GM18868 (cell line): ENCODE data around the gene MED7.

ENCODE experiments used
- ATAC-seq: cut with Tn5 transposase; IDR thresholded peaks from one replicate; pipeline ENCODE4 v1.9.1; 2021; ENCODE audit warnings: mild to moderate bottlenecking, moderate library complexity; ENCODE audit not compliant: unreplicated experiment

MED7 gene

GRCh38 chr5:157164521-157164920 lies 21.9 kb upstream of the MED7 start:
- ATAC-seq, result peak; percentile 61

- ATAC-seq, result no peak
Observed at GRCh38 chr5:157162919-157163510, 20.4 kb upstream of the MED7 start.

GRCh38 chr5:157161996-157162395 lies 19.3 kb upstream of the MED7 start:
- no peak for ATAC-seq

GRCh38 chr5:157160001-157160400 lies 17.3 kb upstream of the MED7 start:
- no peak for ATAC-seq

- no peak for ATAC-seq
Observed at GRCh38 chr5:157159209-157159751, 16.6 kb upstream of the MED7 start.

GRCh38 chr5:157157293-157157891 lies 14.7 kb upstream of the MED7 start:
- ATAC-seq, result no peak

- no peak for ATAC-seq
Observed at GRCh38 chr5:157155297-157155696, 12.6 kb upstream of the MED7 start.

GRCh38 chr5:157150995-157151394 lies 8.3 kb upstream of the MED7 start:
- no peak for ATAC-seq

GRCh38 chr5:157148734-157149615 lies 6.3 kb upstream of the MED7 start:
- peak; percentile 71 for ATAC-seq

- peak; percentile 41 for ATAC-seq
Observed at GRCh38 chr5:157143127-157143971, 684 bp upstream of the MED7 start.

- no peak for ATAC-seq
Observed at GRCh38 chr5:157137691-157138090, 5.0 kb downstream of the MED7 start.

GRCh38 chr5:157132281-157132612 lies 10.4 kb downstream of the MED7 start:
- no peak for ATAC-seq

GRCh38 chr5:157130925-157131324 lies 11.7 kb downstream of the MED7 start:
- peak; percentile 73 for ATAC-seq

- no peak for ATAC-seq
Observed at GRCh38 chr5:157121709-157122108, 21.0 kb downstream of the MED7 start.

GRCh38 chr5:157120102-157120501 lies 22.6 kb downstream of the MED7 start:
- no peak for ATAC-seq

- peak; percentile 79 for ATAC-seq
Observed at GRCh38 chr5:157116483-157116954, 26.1 kb downstream of the MED7 start.

GRCh38 chr5:157115502-157115901 lies 27.2 kb downstream of the MED7 start:
- no peak for ATAC-seq

GRCh38 chr5:157115012-157115411 lies 27.7 kb downstream of the MED7 start:
- ATAC-seq, result peak; percentile 51

- ATAC-seq, result no peak
Observed at GRCh38 chr5:157113002-157113401, 29.7 kb downstream of the MED7 start.

GRCh38 chr5:157109744-157110143 lies 32.9 kb downstream of the MED7 start:
- ATAC-seq, result peak; percentile 67

- peak; percentile 87 for ATAC-seq
Observed at GRCh38 chr5:157108976-157109375, 33.7 kb downstream of the MED7 start, which contains the start of gene HAVCR2. HAVCR2 (minus strand) TSS chr5:157109044; CDS start chr5:157108983, 61 bp downstream.
